ENCODE results near the gene HECA. TPM values are rescaled to one million over a fixed set of nuclear protein-coding genes. Genes with fewer than 3 reads are reported as not detected.

The HECA gene
- total RNA-seq, 1 donor, result 29.9 TPM

GRCh38 chr6:139145661-139146060 lies 10.8 kb downstream of the HECA start:
- DNase-seq (ENCODE audit: low read depth), result no peak
- no peak overlapping the region for H3K4me3 ChIP-seq (ENCODE audit: low read depth, low read length)
- no peak for TF ChIP-seq CTCF (IDR thresholded peaks at IDR 0.05; ENCODE audit: insufficient read depth, low read length)

GRCh38 chr6:139146317-139146726 lies 11.4 kb downstream of the HECA start:
- DNase-seq (ENCODE audit: low read depth), result no peak
- no peak for TF ChIP-seq CTCF (IDR thresholded peaks at IDR 0.05; ENCODE audit: insufficient read depth, low read length)
- H3K4me3 ChIP-seq (ENCODE audit: low read depth, low read length), result no peak overlapping the region

DNA sequence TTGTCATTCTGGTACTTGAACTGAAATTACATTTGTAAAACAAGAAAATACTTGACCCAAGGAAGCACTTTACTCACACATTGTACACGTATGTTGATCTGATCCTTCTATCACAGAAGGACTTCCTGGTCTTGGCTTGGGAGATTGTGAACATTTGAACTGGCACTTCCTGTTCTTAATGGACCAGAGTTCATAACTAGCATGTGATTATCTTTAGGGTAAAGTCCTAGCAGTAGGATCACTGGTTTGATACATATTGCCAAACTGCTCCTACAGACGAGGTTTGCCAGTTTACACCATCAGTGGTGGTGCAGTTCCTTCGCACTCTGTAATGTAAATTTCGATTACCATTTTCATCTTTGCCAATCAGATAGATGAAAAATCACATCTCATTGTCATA lies 12.7 kb downstream of the HECA start:
- no peak for DNase-seq (ENCODE audit: low read depth)
- no peak overlapping the region for H3K4me3 ChIP-seq (ENCODE audit: low read depth, low read length)
- TF ChIP-seq CTCF (IDR thresholded peaks at IDR 0.05; ENCODE audit: insufficient read depth, low read length), result no peak

DNA sequence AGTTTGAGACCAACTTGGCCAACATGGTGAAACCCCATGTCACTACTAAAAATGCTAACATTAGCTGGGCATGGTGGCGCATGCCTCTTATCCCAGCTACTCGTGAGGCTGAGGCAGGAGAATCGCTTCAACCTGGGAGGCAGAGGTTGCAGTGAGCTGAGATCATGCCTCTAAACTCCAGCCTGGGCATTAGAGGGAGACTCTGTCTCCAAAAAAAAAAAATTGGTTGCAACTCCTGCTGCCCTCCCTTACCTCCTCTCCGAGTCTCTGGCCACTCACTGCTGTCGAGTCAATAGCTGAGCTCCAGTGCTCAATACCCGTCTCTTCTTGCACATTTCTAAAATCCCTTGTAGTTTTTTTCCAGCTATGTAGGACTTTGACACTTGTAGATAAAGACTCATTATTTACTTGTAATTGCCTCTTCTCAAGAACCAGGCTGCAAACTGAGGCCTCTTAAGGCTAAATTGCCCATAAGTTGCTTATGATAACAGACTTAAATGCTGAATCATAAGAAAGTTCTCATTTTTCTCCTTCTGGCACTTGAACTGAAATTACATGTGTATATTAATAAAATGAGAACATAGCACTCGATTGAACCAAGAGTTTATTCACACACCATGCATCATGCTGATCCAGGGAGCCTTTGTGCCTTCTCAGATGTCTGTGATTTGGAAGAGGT lies 13.8 kb downstream of the HECA start:
- no peak for DNase-seq (ENCODE audit: low read depth)
- no peak for TF ChIP-seq CTCF (IDR thresholded peaks at IDR 0.05; ENCODE audit: insufficient read depth, low read length)
- no peak overlapping the region for H3K4me3 ChIP-seq (ENCODE audit: low read depth, low read length)

- peak; percentile 82 for DNase-seq (ENCODE audit: low read depth)
- TF ChIP-seq CTCF (IDR thresholded peaks at IDR 0.05; ENCODE audit: insufficient read depth, low read length), result no peak
- no peak overlapping the region for H3K4me3 ChIP-seq (ENCODE audit: low read depth, low read length)
Observed at GRCh38 chr6:139149383-139149782, 14.5 kb downstream of the HECA start.

DNA sequence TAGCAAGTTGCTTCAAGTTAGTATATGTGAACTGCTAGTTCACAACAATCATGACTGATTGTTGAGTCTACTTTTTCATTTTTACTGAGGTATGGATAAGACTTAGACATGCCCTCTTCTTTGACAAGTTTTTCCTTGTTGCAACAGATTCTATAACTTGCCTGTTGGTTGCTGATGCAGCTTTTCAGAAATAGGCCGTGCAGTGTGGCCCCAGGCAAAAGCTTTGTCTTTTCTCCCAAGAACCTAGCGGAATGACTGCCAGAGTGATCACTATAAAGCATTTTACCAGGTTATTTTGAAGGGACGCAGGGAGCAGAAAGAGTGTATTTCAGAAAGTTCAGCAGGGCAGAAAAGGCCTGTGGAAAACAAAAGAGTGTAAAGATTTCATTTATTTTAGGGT lies 16.0 kb downstream of the HECA start:
- no peak overlapping the region for H3K4me3 ChIP-seq (ENCODE audit: low read depth, low read length)
- DNase-seq (ENCODE audit: low read depth), result no peak
- no peak for TF ChIP-seq CTCF (IDR thresholded peaks at IDR 0.05; ENCODE audit: insufficient read depth, low read length)
